CD4-positive, alpha-beta T cell treated with Interleukin-1 beta for 1 hour (primary cell): ENCODE data around the gene DDB1.
A peak's percentile ranks its signal among the peaks of the same experiment; 100 is the strongest.

Experiments
- DNase-seq, 2 donors: peaks; one replicate each; pipeline ENCODE4 v3.0.0-alpha.2; 2020 to 2022

DDB1 gene

GRCh38 chr11:61354208-61354607 is 21.3 kb upstream of the DDB1 start:
- DNase-seq = no peak

- no peak for DNase-seq
Observed at GRCh38 chr11:61353131-61354067, 20.5 kb upstream of the DDB1 start.

- DNase-seq = no peak
Observed at GRCh38 chr11:61352038-61352437, 19.1 kb upstream of the DDB1 start.

DNA sequence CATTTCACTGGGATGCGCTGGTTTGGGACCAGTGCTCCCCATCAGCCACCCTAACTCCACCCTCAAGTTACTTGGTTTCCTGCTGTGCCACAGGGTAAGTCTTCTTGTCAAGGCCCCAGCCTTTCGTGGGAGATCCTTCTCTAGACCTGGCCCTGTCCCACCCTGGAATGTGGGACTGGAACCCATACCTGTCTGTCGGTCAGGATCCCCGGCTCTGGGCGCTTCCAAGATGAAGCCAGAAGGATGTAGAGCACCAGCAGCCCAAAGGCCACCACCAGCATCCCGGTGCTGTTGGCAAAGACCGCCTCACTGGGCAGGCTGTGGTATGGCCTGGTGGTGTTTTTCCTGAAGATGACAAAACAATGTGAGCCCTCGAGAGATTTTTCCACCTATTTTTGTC is 17.9 kb upstream of the DDB1 start:
- DNase-seq = no peak

- DNase-seq = no peak
Observed at GRCh38 chr11:61350336-61350735, 17.4 kb upstream of the DDB1 start.

- no peak for DNase-seq
Observed at GRCh38 chr11:61349916-61350315, 17.0 kb upstream of the DDB1 start.

GRCh38 chr11:61349189-61349751 is 16.4 kb upstream of the DDB1 start:
- no peak for DNase-seq

DNA sequence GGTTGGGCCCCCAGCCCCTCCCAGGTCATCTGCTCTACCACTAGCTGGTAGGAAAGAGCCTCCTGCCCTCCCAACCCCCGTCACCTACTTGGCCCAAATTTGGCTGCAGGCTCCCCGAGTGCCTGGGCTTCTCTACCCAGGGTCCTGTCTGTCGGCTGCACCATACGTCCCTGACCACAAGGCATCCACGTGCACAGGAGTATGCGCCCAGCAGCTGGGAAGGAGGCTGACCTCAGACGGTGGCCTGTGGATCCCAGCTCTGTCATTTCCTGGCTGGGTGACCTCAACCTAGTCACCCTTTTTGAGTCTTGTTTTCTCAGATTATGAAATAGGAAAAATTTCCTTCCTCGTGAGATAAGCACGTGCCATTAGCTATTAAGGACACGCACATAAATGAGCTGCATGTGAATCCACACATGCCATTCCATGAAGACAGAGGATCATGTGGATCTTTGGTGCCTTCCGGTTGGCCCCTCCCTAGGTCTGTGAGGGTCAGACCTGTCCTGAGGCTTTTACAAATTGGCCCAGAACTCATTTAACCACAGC is 15.1 kb upstream of the DDB1 start:
- peak in 1 of 2 donors; percentile 80 for DNase-seq

- DNase-seq = no peak
Observed at GRCh38 chr11:61345954-61346843, 13.3 kb upstream of the DDB1 start.

- no peak for DNase-seq
Observed at GRCh38 chr11:61345170-61345610, 12.3 kb upstream of the DDB1 start.

GRCh38 chr11:61343792-61344745 is 11.2 kb upstream of the DDB1 start:
- no peak for DNase-seq

- DNase-seq = no peak
Observed at GRCh38 chr11:61342207-61342803, 9.4 kb upstream of the DDB1 start.

- no peak for DNase-seq
Observed at GRCh38 chr11:61341706-61342105, 8.8 kb upstream of the DDB1 start.

DNA sequence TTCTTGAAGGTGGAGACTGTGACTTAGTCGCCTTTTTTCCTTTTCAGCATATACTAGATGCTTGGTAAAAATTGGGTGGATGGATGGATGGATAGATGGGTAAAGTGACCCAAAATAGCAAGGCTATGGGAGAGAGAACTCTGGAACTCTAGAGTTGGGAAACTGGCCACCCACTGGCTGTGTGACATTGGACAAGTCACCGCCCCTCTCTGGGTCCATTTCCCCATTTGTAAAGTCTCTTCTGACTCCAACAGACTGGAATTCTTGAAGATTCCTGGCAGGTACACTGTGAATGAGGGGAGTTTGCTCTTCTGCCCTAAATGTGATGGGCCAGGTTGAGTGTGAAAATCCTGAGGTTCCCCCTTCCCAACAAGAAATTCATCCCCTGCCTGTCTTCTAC is 8.1 kb upstream of the DDB1 start:
- no peak for DNase-seq

- no peak for DNase-seq
Observed at GRCh38 chr11:61339490-61339878, 6.6 kb upstream of the DDB1 start.

GRCh38 chr11:61338783-61339489 is 6.0 kb upstream of the DDB1 start:
- no peak for DNase-seq

DNA sequence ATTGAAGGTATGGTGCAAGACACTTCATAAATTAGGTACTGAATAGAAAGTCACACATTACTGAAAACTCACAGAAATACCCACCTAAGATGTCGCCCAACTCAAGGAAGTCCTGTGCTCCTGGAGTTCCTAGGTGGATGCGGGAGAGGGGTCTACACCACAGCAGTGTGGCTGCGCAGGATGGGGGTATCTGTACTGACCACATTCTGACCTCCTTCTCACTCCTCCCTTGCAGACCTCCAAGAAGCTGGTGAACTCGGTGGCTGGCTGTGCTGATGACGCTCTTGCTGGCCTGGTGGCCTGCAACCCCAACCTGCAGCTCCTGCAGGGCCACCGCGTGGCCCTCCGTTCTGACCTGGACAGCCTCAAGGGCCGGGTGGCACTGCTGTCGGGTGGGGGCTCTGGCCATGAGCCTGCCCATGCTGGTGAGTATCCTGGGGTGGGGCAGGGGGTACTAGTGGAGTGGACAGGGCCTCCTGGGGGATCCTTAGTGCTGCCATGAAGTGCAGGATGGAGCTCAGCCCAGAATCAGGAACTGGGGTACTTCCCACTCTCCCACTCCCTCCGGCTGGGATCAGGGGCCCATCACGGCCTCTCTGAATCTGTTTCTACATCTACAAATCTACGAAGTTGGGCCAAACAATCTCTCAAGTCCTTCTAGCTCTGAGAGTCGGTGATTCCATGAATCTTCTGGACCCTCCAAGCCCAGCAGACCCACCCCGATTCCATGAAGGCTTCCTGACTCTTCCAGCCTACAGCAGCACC is 5.0 kb upstream of the DDB1 start:
- DNase-seq = no peak

DNA sequence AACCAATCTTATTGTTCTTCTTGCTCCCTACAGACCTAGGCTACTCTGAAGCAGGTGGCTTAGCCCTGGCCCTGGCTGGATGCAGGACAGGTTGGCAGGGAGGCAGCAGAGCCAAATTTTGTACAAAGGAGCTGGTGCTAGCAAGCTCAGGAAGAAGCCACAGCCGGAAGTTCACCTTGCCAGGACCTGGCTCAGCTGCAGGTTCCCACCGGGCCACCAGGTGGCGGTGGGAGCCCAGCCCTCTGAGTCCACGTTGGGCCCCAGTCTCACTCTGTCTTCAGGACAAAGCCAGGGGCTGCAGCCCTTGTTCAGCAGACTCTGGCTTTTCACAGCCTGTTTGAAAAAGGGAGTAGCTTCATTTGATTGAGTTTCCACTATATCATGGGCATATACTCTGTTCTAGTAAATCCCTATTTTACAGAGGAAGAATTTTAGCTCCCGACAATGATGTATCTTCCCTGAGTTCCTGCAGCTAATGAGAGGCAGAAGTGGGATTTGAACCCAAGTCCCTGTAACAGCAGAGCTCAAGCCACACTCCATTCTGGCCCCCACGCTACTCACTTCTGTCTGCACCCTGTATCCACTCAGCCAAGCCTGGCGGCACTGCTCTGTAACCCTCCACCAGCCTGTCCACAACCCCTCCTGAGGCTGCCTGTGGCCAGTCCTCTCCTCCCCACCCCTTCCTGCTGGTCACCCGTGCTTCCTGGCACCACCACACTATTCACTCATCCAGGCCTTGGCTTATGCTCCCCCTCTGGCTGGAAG is 3.4 kb upstream of the DDB1 start:
- peak; percentile 84 for DNase-seq

DNA sequence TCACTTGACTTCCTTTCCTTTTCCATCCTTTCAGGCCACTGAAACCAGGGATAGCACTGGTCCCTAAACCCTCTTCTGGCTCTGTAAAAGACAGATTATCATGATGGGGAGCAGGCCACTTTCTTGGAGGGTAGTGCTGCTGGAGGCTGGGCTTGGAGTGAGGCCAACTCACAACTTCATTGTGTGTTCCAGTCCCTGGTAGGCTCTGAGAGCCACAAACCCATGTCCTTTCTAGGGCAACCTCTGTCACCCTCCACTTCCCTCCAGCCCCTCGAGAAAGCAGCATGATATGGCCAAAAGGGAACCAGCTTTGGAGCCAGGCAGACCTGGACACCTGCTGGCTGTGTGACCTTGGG is 2.4 kb upstream of the DDB1 start:
- no peak for DNase-seq
